ENCODE data around the gene SLC39A11. TPM values are rescaled to one million over a fixed set of nuclear protein-coding genes. Genes with fewer than 3 reads are reported as not detected.
A peak's percentile ranks its signal among the peaks of the same experiment; 100 is the strongest.

SLC39A11 gene
- total RNA-seq, 1 donor from 2014 or later, result 21.5 TPM

GRCh38 chr17:73091770-73092522 lies 542 bp downstream of the SLC39A11 start:
- TF ChIP-seq CTCF (IDR thresholded peaks at IDR 0.05; ENCODE audit: insufficient read depth, low read depth, low read length), result no peak
- TF ChIP-seq EZH2 (IDR thresholded peaks at IDR 0.05; ENCODE audit: insufficient read depth, low read length), result no peak
- DNase-seq (ENCODE audit: low read depth), result peak; percentile 17

GRCh38 chr17:73091410-73091769 lies 1.1 kb downstream of the SLC39A11 start:
- H3K4me2 ChIP-seq (ENCODE audit: low read length), result peak overlapping the region; percentile 83
- peaks cover 13% of the 10 kb centered on the region for H3K27me3 Mint-ChIP-seq (ENCODE audit: low read depth, unreplicated experiment)
- H3K4me1 Mint-ChIP-seq (ENCODE audit: low read depth, unreplicated experiment), result peaks cover 4% of the 10 kb centered on the region
- H3K36me3 ChIP-seq (ENCODE audit: insufficient read depth, low read length), result no peaks in the 10 kb centered on the region
- H3K9me3 Mint-ChIP-seq (ENCODE audit: unreplicated experiment), result peaks cover 1% of the 10 kb centered on the region
- no peak for TF ChIP-seq CTCF (IDR thresholded peaks at IDR 0.05; ENCODE audit: insufficient read depth, low read depth, low read length)
- TF ChIP-seq EZH2 (IDR thresholded peaks at IDR 0.05; ENCODE audit: insufficient read depth, low read length), result no peak
- H3K4me1 ChIP-seq (ENCODE audit: insufficient read depth, low read length), result peaks cover 13% of the 10 kb centered on the region
- H3K36me3 Mint-ChIP-seq (ENCODE audit: low read depth, unreplicated experiment), result peaks cover 13% of the 10 kb centered on the region
- H4K20me1 ChIP-seq (ENCODE audit: insufficient read depth, low read length), result peaks cover 13% of the 10 kb centered on the region
- no peaks in the 10 kb centered on the region for H3K27me3 ChIP-seq (ENCODE audit: insufficient read depth, low read length)
- H3K27ac ChIP-seq (ENCODE audit: low read depth, low read length), result no peak overlapping the region
- DNase-seq (ENCODE audit: low read depth) (no peak), FAIRE-seq (no peak)
- no peaks in the 10 kb centered on the region for H3K79me2 ChIP-seq (ENCODE audit: insufficient read depth, low read length)
- no peaks in the 10 kb centered on the region for H3K9me3 ChIP-seq (ENCODE audit: insufficient read depth, low read depth, low read length)
- no peak overlapping the region for H3K27ac Mint-ChIP-seq (ENCODE audit: unreplicated experiment)
- H3K4me3 Mint-ChIP-seq (ENCODE audit: unreplicated experiment), result peak overlapping the region; percentile 97
- peak overlapping the region; percentile 66 for H3K4me3 ChIP-seq (ENCODE audit: insufficient read depth, low read depth, low read length)
- no peak overlapping the region for H3K9ac ChIP-seq (ENCODE audit: low read length)
- H2AFZ ChIP-seq (ENCODE audit: low read depth, low read length), result no peak overlapping the region

More at GRCh38 chr17:73091770-73092522, 542 bp downstream of the SLC39A11 start:
- Histone ChIP-seq H3K27me3 (ENCODE audit: insufficient read depth, low read length) (peaks cover under 1% of the 10 kb centered on the region), H3K79me2 (ENCODE audit: insufficient read depth, low read length) (no peaks in the 10 kb centered on the region), H2AFZ (ENCODE audit: low read depth, low read length) (peak overlapping the region; percentile 97), H3K27ac (ENCODE audit: low read depth, low read length) (peak overlapping the region; percentile 24), H3K4me3 (ENCODE audit: insufficient read depth, low read depth, low read length) (peak overlapping the region; percentile 66), H4K20me1 (ENCODE audit: insufficient read depth, low read length) (peaks cover 13% of the 10 kb centered on the region), H3K9ac (ENCODE audit: low read length) (peak overlapping the region; percentile 67), H3K36me3 (ENCODE audit: insufficient read depth, low read length) (no peaks in the 10 kb centered on the region), H3K4me1 (ENCODE audit: insufficient read depth, low read length) (peaks cover 13% of the 10 kb centered on the region), H3K4me2 (ENCODE audit: low read length) (peak overlapping the region; percentile 83), H3K9me3 (ENCODE audit: insufficient read depth, low read depth, low read length) (no peaks in the 10 kb centered on the region)
- H3K27ac Mint-ChIP-seq (ENCODE audit: unreplicated experiment), result peak overlapping the region; percentile 91
- FAIRE-seq, result no peak
- peaks cover 1% of the 10 kb centered on the region for H3K9me3 Mint-ChIP-seq (ENCODE audit: unreplicated experiment)
- H3K4me3 Mint-ChIP-seq (ENCODE audit: unreplicated experiment), result peak overlapping the region; percentile 97
- H3K27me3 Mint-ChIP-seq (ENCODE audit: low read depth, unreplicated experiment), result peaks cover 15% of the 10 kb centered on the region
- H3K36me3 Mint-ChIP-seq (ENCODE audit: low read depth, unreplicated experiment), result peaks cover 12% of the 10 kb centered on the region
- H3K4me1 Mint-ChIP-seq (ENCODE audit: low read depth, unreplicated experiment), result peaks cover 4% of the 10 kb centered on the region

Measured in astrocyte (in vitro differentiated cells and primary cell).